Hepatocyte (in vitro differentiated cells): ENCODE results near the gene GCNT2. TPM values are rescaled to one million over a fixed set of nuclear protein-coding genes. Genes with fewer than 3 reads are reported as not detected.
"Not testable (repeated sequence)": the region's sequence is repeated elsewhere in the genome, so short reads cannot be mapped to it uniquely, and the experiment has no call there.

ENCODE experiments used
- DNase-seq: peaks from one replicate; pipeline ENCODE4 v3.0.0-alpha.2; 2016; ENCODE audit warnings: low spot score
- H2AFZ ChIP-seq: fragments of 200-600 bp; sonication (generic); 2 replicates; pipeline ENCODE4 v1.6.0; 2016; ENCODE audit warnings: antibody characterized with exemption, mild to moderate bottlenecking
- H3K27ac ChIP-seq: fragments of 200-600 bp; sonication (generic); 2 replicates; pipeline ENCODE4 v1.5.1; 2016; ENCODE audit warnings: mild to moderate bottlenecking
- H3K27me3 ChIP-seq: fragments of 200-600 bp; sonication (generic); 2 replicates; pipeline ENCODE4 v1.6.1; 2016
- H3K36me3 ChIP-seq: fragments of 200-600 bp; sonication (generic); replicated peaks from 2 replicates; pipeline ENCODE4 v1.5.1; 2016; ENCODE audit warnings: low read depth; ENCODE audit not compliant: insufficient read depth
- H3K4me1 ChIP-seq: fragments of 200-600 bp; sonication (generic); 2 replicates; pipeline ENCODE4 v1.5.1; 2016; ENCODE audit warnings: mild to moderate bottlenecking, moderate library complexity; ENCODE audit not compliant: insufficient read depth
- H3K4me2 ChIP-seq: fragments of 200-600 bp; sonication (generic); 2 replicates; pipeline ENCODE4 v1.6.0; 2016
- H3K4me3 ChIP-seq: fragments of 200-600 bp; sonication (generic); 2 replicates; pipeline ENCODE4 v1.5.1; 2016; ENCODE audit warnings: mild to moderate bottlenecking
- H3K79me2 ChIP-seq: fragments of 200-600 bp; sonication (generic); 2 replicates; pipeline ENCODE4 v1.6.0; 2017; ENCODE audit warnings: mild to moderate bottlenecking
- H3K9me2 ChIP-seq: fragments of 200-600 bp; sonication (generic); replicated peaks from 2 replicates; pipeline ENCODE4 v1.6.0; 2017; ENCODE audit warnings: mild to moderate bottlenecking; ENCODE audit not compliant: insufficient read depth
- H3K9me3 ChIP-seq: fragments of 200-600 bp; sonication (generic); 2 replicates; pipeline ENCODE4 v1.5.1; 2016; ENCODE audit warnings: low read depth, mild to moderate bottlenecking
- H4K20me1 ChIP-seq: fragments of 200-600 bp; sonication (generic); 2 replicates; pipeline ENCODE4 v1.6.0; 2016; ENCODE audit warnings: mild to moderate bottlenecking; ENCODE audit not compliant: insufficient read depth, poor library complexity, severe bottlenecking
- CTCF ChIP-seq: fragments of 200-600 bp; sonication (generic); IDR thresholded peaks from 2 replicates; pipeline ENCODE4 v1.5.1; 2016; ENCODE audit warnings: antibody characterized with exemption, mild to moderate bottlenecking; ENCODE audit not compliant: poor library complexity
- EZH2 ChIP-seq: fragments of 200-600 bp; sonication (generic); IDR thresholded peaks from 2 replicates; pipeline ENCODE4 v1.6.1; 2016; ENCODE audit warnings: antibody characterized with exemption, mild to moderate bottlenecking, borderline replicate concordance
- EZH2phosphoT487 ChIP-seq: fragments of 200-600 bp; sonication (generic); IDR thresholded peaks from one replicate; pipeline ENCODE4 v1.6.1; 2018; ENCODE audit warnings: antibody characterized with exemption, mild to moderate bottlenecking, low read depth, moderate library complexity; ENCODE audit not compliant: unreplicated experiment, severe bottlenecking
- WGBS: methylation state at CpG from one replicate; pipeline ENCODE4 v1.1.6; 2016; ENCODE audit warnings: low lambda C conversion rate; ENCODE audit errors: missing lambda C conversion rate; 5-methylcytosine and 5-hydroxymethylcytosine counted together
- polyA plus RNA-seq: library from polyadenylated mRNA; unstranded; fragments of >200 nt; fragmentation: Nextera tagmentation; extraction: Ambion mirVana; gene quantifications from 2 replicates; pipeline ENCODE4 v1.2.1, GENCODE V29; 2016
- total RNA-seq: library from RNA; depleted of rRNA; stranded (reverse); fragments of >200 nt; gene quantifications from 2 replicates; pipeline ENCODE4 v1.2.3, GENCODE V29; 2014

Gene GCNT2
- total and polyA plus RNA-seq, 2 experiments from 2014 or later = 16.3 to 36.4 TPM

- H4K20me1 ChIP-seq = no peaks in the 10 kb centered on the region
- H3K9me2 ChIP-seq = no peaks in the 10 kb centered on the region
- TF ChIP-seq CTCF (no peak), EZH2 (no peak), EZH2phosphoT487 (no peak)
- H2AFZ ChIP-seq = no peak overlapping the region
- no peaks in the 10 kb centered on the region for H3K27me3 ChIP-seq
- no peaks in the 10 kb centered on the region for H3K36me3 ChIP-seq
- WGBS = 84% methylated on average over 15 of the region's 15 CpGs
- H3K4me2 ChIP-seq = no peak overlapping the region
- no peak overlapping the region for H3K27ac ChIP-seq
- no peaks in the 10 kb centered on the region for H3K79me2 ChIP-seq
- DNase-seq = no peak
- H3K4me1 ChIP-seq = no peaks in the 10 kb centered on the region
- H3K9me3 ChIP-seq = no peaks in the 10 kb centered on the region
- no peak overlapping the region for H3K4me3 ChIP-seq
Measured at GRCh38 chr6:10514049-10514780, 6.9 kb upstream of the GCNT2 start.

GRCh38 chr6:10516953-10517352 is 4.2 kb upstream of the GCNT2 start:
- 97% methylated on average over 4 of the region's 4 CpGs for WGBS
- TF ChIP-seq EZH2phosphoT487 (no peak), EZH2 (no peak), CTCF (no peak)
- no peak overlapping the region for H2AFZ ChIP-seq

GRCh38 chr6:10518557-10519407 is 2.4 kb upstream of the GCNT2 start:
- peak; percentile 45 for DNase-seq
- 80% methylated on average over 7 of the region's 7 CpGs for WGBS
- H3K36me3 ChIP-seq = no peaks in the 10 kb centered on the region

More at GRCh38 chr6:10516953-10517352, 4.2 kb upstream of the GCNT2 start:
- Histone ChIP-seq H3K4me3 (no peak overlapping the region), H3K4me2 (no peak overlapping the region), H3K9me2 (no peaks in the 10 kb centered on the region), H3K4me1 (peaks cover 6% of the 10 kb centered on the region), H3K36me3 (no peaks in the 10 kb centered on the region), H3K27me3 (no peaks in the 10 kb centered on the region), H3K9me3 (no peaks in the 10 kb centered on the region), H4K20me1 (no peaks in the 10 kb centered on the region), H3K79me2 (no peaks in the 10 kb centered on the region), H3K27ac (no peak overlapping the region)
- DNase-seq = no peak

GRCh38 chr6:10519408-10519697 is 1.8 kb upstream of the GCNT2 start:
- H3K36me3 ChIP-seq, H3K79me2 ChIP-seq, H3K9me2 ChIP-seq, H4K20me1 ChIP-seq, H2AFZ ChIP-seq, H3K4me3 ChIP-seq, H3K4me2 ChIP-seq, H3K9me3 ChIP-seq, H3K27me3 ChIP-seq, H3K4me1 ChIP-seq, DNase-seq: not testable (repeated sequence)
- peak overlapping the region; percentile 91 for H3K27ac ChIP-seq
- 72% methylated on average over 8 of the region's 8 CpGs for WGBS

More at GRCh38 chr6:10518557-10519407, 2.4 kb upstream of the GCNT2 start:
- peaks cover 6% of the 10 kb centered on the region for H3K4me1 ChIP-seq
- H4K20me1 ChIP-seq = no peaks in the 10 kb centered on the region
- no peaks in the 10 kb centered on the region for H3K27me3 ChIP-seq
- no peaks in the 10 kb centered on the region for H3K9me3 ChIP-seq
- no peak overlapping the region for H3K4me3 ChIP-seq
- no peak overlapping the region for H2AFZ ChIP-seq
- H3K27ac ChIP-seq = peak overlapping the region; percentile 91
- peaks cover 5% of the 10 kb centered on the region for H3K79me2 ChIP-seq
- no peaks in the 10 kb centered on the region for H3K9me2 ChIP-seq
- TF ChIP-seq CTCF (no peak), EZH2phosphoT487 (no peak), EZH2 (no peak)
- no peak overlapping the region for H3K4me2 ChIP-seq
